ENCODE measurements around the gene ASAP3.
"Not testable (repeated sequence)": the region's sequence is repeated elsewhere in the genome, so short reads cannot be mapped to it uniquely, and the experiment has no call there.

Gene ASAP3

GRCh38 chr1:23400324-23401114, 83.5 kb downstream of the ASAP3 start:
- in situ Hi-C loops (cut with HindIII; ENCODE audit: low sequenced_read_pairs) = no loop called here

GRCh38 chr1:23399229-23399628, 84.8 kb downstream of the ASAP3 start:
- in situ Hi-C loops (cut with HindIII; ENCODE audit: low sequenced_read_pairs) = no loop called here

GRCh38 chr1:23397908-23398307, 86.1 kb downstream of the ASAP3 start:
- in situ Hi-C loops (cut with HindIII; ENCODE audit: low sequenced_read_pairs) = no loop called here

GRCh38 chr1:23396380-23396779, 87.6 kb downstream of the ASAP3 start:
- in situ Hi-C loops (cut with HindIII; ENCODE audit: low sequenced_read_pairs) = no loop called here

GRCh38 chr1:23395849-23396248, 88.1 kb downstream of the ASAP3 start:
- in situ Hi-C loops (cut with HindIII; ENCODE audit: low sequenced_read_pairs) = no loop called here

- in situ Hi-C loops (cut with HindIII; ENCODE audit: low sequenced_read_pairs) = no loop called here
Measured at GRCh38 chr1:23395154-23395724, 88.7 kb downstream of the ASAP3 start.

GRCh38 chr1:23394684-23395083, 89.3 kb downstream of the ASAP3 start:
- in situ Hi-C loops (cut with HindIII; ENCODE audit: low sequenced_read_pairs) = no loop called here

GRCh38 chr1:23394181-23394580, 89.8 kb downstream of the ASAP3 start:
- in situ Hi-C loops (cut with HindIII; ENCODE audit: low sequenced_read_pairs) = no loop called here

- in situ Hi-C loops (cut with HindIII; ENCODE audit: low sequenced_read_pairs) = no loop called here
Measured at GRCh38 chr1:23393706-23394105, 90.3 kb downstream of the ASAP3 start.

GRCh38 chr1:23392125-23392855, 91.7 kb downstream of the ASAP3 start:
- in situ Hi-C loops (cut with HindIII; ENCODE audit: low sequenced_read_pairs) = no loop called here

- in situ Hi-C loops (cut with HindIII; ENCODE audit: low sequenced_read_pairs) = no loop called here
Measured at GRCh38 chr1:23389837-23390321, 94.1 kb downstream of the ASAP3 start.

GRCh38 chr1:23387494-23387893, 96.5 kb downstream of the ASAP3 start:
- in situ Hi-C loops (cut with HindIII; ENCODE audit: low sequenced_read_pairs) = no loop called here

- in situ Hi-C loops (cut with HindIII; ENCODE audit: low sequenced_read_pairs) = no loop called here
Measured at GRCh38 chr1:23385119-23385621, 98.8 kb downstream of the ASAP3 start.

- in situ Hi-C loops (cut with HindIII; ENCODE audit: low sequenced_read_pairs) = no loop called here
Measured at GRCh38 chr1:23384312-23385058, 99.5 kb downstream of the ASAP3 start.

GRCh38 chr1:23383577-23384311, 100.2 kb downstream of the ASAP3 start:
- in situ Hi-C loops (cut with HindIII; ENCODE audit: low sequenced_read_pairs) = no loop called here

GRCh38 chr1:23381233-23381885, 102.6 kb downstream of the ASAP3 start:
- in situ Hi-C loops (cut with HindIII; ENCODE audit: low sequenced_read_pairs) = no loop called here

GRCh38 chr1:23380719-23381118, 103.3 kb downstream of the ASAP3 start:
- in situ Hi-C loops (cut with HindIII; ENCODE audit: low sequenced_read_pairs) = no loop called here

- in situ Hi-C loops (cut with HindIII; ENCODE audit: low sequenced_read_pairs) = not testable (repeated sequence)
Measured at GRCh38 chr1:23380236-23380635, 103.7 kb downstream of the ASAP3 start.

Measured in DLD1 (cell line).